Activated CD4-positive, alpha-beta T cell treated with anti-CD3 and anti-CD28 coated beads, Interleukin-2, amount 50 U/mL, for 4 hours (primary cell): ENCODE data around the gene KCNK5.

Experiments used
- DNase-seq, 2 experiments: peaks; one replicate each; pipeline ENCODE4 v3.0.0-alpha.2; 2020

The KCNK5 gene

DNA sequence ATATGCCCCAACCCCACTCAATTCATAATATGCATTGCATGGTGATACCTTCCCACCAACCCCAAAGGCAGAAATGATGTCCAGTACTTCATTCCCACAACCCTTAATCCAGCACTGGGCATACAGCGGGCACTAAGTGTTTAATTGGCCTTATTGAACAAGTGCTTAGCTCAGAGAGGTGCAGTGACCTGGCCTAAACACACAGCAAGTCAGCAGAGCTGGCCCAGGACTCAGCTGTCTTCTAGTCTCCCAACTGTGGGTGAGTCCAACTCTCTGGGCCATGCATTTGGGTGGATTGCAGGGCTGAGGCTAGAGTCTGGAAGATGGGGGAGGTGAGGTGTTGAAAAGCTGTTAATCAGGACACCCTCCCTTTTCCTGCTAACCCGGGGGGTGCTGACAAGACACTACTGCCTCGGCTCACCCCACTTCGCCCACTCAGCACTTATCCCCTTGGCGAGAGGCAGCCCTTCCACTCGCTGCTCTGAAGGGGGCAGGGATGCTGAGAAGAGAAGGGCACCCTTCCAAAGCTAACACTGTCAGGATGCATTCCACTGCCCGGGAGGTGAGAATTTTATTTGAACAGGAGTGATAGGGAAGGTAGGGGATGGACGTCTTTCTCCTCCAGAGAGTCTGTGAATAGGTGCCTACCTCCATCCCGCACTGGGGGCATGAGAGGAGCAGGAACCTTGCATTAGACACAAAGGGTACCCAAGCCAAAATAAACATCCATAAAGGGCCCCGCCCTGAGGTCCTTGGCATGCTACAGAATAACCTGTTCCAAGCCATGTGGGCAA, 14.2 kb downstream of the KCNK5 start:
- DNase-seq: no peak

DNA sequence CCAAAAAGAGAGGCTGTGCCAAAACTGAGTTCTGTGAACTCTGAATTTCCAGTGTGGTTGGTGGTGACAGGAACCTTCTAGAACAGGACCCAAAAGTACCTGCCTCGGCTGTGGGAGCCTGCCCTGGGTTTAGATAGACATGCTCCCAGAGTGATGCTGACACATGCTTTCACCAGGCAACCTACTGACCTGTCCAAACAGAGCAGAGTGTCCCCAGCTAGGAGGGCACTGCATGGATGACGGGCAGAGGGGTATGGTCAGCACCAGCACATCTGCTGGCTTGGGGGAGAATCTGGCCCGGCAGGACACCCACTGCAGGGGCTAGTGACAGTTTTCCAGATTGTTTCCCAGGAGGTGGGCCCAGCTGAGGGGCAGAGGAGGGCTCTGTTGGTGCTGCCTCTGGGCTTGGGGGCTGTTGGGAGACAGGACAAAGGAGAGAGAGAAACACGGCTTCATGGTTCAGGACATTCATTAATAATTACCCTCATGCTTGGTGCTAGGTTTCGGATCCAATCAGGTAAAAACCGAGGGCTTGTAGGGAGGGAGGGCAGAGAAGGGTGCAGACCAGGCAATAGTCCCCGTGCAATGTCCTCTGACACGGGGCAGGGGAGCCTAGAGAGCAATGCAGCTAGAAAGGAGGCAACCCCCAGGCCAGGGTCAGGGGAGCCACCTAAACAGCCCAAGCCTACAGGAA, 15.0 kb downstream of the KCNK5 start:
- no peak for DNase-seq

DNA sequence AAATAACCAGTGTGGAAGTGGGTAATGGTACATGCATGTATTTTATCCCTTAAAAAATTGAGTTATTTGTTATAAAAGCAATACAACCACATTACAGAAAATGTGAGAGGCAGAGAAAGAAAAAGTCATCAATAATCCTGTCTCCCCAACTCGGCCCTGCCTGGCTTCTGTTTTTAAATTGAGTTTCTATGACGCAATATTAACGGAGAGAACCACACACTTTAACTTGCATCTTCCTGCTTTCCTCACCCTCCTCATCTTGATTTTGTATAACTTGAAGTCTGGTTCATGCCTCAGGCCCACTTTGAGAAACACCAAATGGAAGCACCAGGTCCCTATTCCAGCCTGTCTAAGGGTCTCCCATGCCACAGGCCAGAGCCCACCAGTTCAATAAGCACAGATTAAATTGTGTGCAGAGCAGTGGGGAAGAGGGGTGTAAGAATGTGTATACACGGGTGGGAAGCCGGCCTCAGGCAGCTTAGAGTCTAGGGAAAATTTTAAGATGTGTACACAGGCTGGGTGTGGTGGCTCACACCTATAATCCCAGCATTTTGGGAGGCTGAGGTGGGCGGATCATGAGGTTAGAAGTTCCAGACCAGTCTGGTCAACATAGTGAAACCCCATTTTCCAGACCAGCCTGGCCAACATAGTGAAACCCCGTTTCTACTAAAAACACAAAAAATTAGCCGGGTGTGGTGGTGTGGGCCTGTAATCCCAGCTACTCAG, 15.9 kb downstream of the KCNK5 start:
- no peak for DNase-seq

- DNase-seq: no peak
Measured at GRCh38 chr6:39211183-39211582, 18.1 kb downstream of the KCNK5 start.

- DNase-seq: no peak
Measured at GRCh38 chr6:39210450-39210849, 18.8 kb downstream of the KCNK5 start.

- DNase-seq: no peak
Measured at GRCh38 chr6:39209911-39210310, 19.4 kb downstream of the KCNK5 start.

GRCh38 chr6:39209360-39209811, 19.9 kb downstream of the KCNK5 start:
- no peak for DNase-seq

- DNase-seq: no peak
Measured at GRCh38 chr6:39208223-39208739, 21.0 kb downstream of the KCNK5 start.

- no peak for DNase-seq
Measured at GRCh38 chr6:39207416-39208222, 21.7 kb downstream of the KCNK5 start.

GRCh38 chr6:39206250-39206721, 23.0 kb downstream of the KCNK5 start:
- no peak for DNase-seq

GRCh38 chr6:39204646-39205244, 24.5 kb downstream of the KCNK5 start:
- DNase-seq: no peak

- no peak for DNase-seq
Measured at GRCh38 chr6:39204160-39204495, 25.1 kb downstream of the KCNK5 start.

- no peak for DNase-seq
Measured at GRCh38 chr6:39203436-39204159, 25.7 kb downstream of the KCNK5 start.

DNA sequence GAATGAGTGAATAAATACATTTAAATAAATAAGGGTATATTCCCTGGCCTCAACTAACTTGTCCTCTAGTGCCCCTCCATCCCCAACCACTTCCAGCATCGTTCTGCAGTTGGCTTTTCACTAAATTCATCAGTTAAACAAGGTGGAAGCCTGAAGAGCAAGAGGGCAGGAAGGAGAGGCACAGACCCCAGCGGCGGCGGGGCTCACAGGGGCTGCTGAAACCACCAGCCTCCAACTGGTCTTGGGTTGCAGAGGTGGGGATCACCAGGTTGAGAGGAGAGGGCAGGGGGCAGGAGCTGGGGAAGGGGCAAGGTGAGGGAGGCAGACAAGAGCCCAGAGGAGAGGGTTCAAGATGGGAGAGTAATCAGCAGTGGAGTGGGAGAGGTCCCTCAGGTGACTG, 27.1 kb downstream of the KCNK5 start:
- DNase-seq: no peak

- DNase-seq: no peak
Measured at GRCh38 chr6:39200498-39201020, 28.7 kb downstream of the KCNK5 start.

DNA sequence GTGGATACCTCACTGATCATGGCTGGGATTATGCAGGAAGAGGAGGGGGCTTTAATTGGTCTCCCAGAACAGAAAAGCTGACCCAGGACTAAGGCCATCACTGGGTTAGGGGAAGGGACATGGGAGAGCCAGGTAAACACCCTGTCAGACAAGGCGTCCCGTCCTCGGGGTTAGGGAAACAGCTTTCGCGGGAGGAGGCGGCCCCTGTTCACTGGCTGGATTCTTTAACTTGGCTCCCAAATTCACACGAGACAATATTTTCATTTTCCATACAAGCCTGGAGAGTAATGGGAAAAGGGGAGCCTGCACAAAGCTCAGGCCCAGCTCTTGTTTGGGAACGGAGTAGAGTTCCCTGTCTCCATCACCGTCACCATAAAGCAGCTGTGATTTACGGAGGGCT, 29.3 kb downstream of the KCNK5 start:
- DNase-seq: no peak

- no peak for DNase-seq
Measured at GRCh38 chr6:39199231-39199940, 29.9 kb downstream of the KCNK5 start.

DNA sequence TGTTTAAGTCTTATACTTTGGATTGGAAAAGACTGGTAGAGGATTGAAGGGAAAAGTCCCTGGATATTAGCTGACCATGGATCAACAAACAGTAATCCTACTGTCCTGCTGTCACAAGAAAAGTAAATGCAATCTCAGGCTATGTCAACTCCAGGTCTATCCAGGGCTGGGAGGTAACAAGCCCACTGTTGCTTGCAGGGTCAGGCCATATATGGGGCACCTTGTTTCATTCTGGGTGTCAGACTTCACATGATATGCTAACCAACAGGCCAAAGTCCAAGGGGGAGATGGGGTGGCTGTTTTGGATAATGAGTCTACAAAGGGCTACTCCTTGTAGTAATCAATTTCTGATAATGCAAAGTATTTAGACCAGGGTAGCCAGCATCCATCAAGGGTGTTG, 30.7 kb downstream of the KCNK5 start:
- DNase-seq: no peak

DNA sequence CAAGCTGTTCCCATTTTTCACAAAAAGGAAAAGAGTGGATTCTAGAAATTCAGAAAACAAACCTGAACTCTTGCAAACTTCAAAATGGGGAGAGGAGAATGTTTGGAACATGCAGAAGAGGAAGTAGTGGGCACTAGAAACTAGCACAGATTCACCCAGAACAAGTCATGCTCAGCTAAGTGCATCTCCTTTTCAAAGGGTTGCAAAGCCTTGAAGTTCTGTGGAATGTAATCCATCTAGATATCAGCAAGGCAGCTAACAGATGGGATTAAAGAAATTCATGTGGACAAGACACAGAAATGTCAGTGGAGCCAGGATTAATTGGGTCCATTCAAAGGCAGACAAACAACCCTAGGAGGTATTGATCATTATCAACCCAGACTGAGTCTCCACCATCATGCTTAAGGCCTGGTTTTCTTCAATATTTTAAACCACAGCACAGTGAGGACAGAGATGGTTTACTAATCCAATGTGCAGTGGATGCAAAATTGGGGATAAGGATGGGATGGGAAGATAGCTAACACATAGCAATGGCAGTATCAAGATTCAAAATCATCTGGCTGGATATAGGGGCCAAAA, 31.3 kb downstream of the KCNK5 start:
- no peak for DNase-seq

GRCh38 chr6:39197521-39197920, 31.8 kb downstream of the KCNK5 start:
- DNase-seq: no peak
